Lower leg skin (tissue), 4 donors: ENCODE measurements around the gene PRAMEF8. TPM values are rescaled to one million over a fixed set of nuclear protein-coding genes. Genes with fewer than 3 reads are reported as not detected.
A peak's percentile ranks its signal among the peaks of the same experiment; 100 is the strongest.
"Not testable (repeated sequence)": the region's sequence is repeated elsewhere in the genome, so short reads cannot be mapped to it uniquely, and the experiment has no call there.

Source experiments
- DNase-seq, 2 donors: peaks; one replicate each; pipeline ENCODE4 v3.0.0-alpha.2; 2019; ENCODE audit warnings: low spot score in 2 of 2
- H3K4me3 ChIP-seq: fragments of 200-600 bp; sonication (generic); 2 replicates; pipeline ENCODE4 v1.5.1; 2017; ENCODE audit warnings: mild to moderate bottlenecking, low read depth; ENCODE audit not compliant: poor library complexity, severe bottlenecking
- WGBS, 2 donors: methylation state at CpG; one replicate each; pipeline ENCODE4 v1.1.5; 2018; 5-methylcytosine and 5-hydroxymethylcytosine counted together
- intact Hi-C: fragments of 100-400 bp; cut with DNase I; formaldehyde crosslinking; loops from one replicate; pipeline ENCODE4 v1.15.0; 2023; ENCODE audit warnings: low total_unique reads
- total RNA-seq, 4 donors: library from RNA; depleted of rRNA; stranded (reverse); fragments of >200 nt; gene quantifications; one replicate each; pipeline ENCODE4 v1.1.0, GENCODE V29; 2016

PRAMEF8 gene
- total RNA-seq, 4 donors from 2014 or later = not detected

GRCh38 chr1:13243536-13244263, 41.2 kb downstream of the PRAMEF8 start:
- WGBS, 2 donors = 82 to 88% methylated on average over 9 of the region's 9 CpGs
- H3K4me3 ChIP-seq, intact Hi-C loops: not testable (repeated sequence)
- DNase-seq = peak in 1 of 2 donors; percentile 72

DNA sequence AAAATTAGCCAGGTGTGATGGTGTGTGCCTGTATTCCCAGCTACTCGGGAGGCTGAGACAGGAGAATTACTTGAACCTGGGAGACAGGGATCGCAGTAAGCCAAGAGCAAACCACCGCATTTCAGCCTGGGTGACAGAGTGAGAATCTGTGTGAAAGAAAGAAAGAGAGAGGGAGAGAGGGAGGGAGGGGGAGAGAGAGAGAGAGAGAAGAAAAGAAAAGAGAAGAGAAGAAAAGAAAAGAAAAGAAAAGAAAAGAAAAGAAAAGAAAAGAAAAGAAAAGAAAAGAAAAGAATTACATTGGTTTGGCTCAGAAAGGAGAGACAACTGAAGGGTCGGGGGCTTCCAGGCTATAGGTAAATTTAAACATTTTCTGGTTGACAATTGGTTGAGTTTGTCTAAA, 45.3 kb downstream of the PRAMEF8 start:
- H3K4me3 ChIP-seq, intact Hi-C loops: not testable (repeated sequence)
- WGBS, 2 donors = 90 to 93% methylated on average over 4 of the region's 4 CpGs
- DNase-seq = peak in 1 of 2 donors; percentile 64

GRCh38 chr1:13237572-13237971, 47.4 kb downstream of the PRAMEF8 start:
- DNase-seq = peak in 1 of 2 donors; percentile 53
- intact Hi-C loops, H3K4me3 ChIP-seq: not testable (repeated sequence)
- WGBS, 2 donors = 62 to 75% methylated on average over 4 of the region's 4 CpGs

GRCh38 chr1:13234057-13234456, 50.9 kb downstream of the PRAMEF8 start:
- intact Hi-C loops, H3K4me3 ChIP-seq: not testable (repeated sequence)
- DNase-seq = peak in 1 of 2 donors; percentile 49
- WGBS, 2 donors = 65 to 74% methylated on average over 1 of the region's 1 CpG

DNA sequence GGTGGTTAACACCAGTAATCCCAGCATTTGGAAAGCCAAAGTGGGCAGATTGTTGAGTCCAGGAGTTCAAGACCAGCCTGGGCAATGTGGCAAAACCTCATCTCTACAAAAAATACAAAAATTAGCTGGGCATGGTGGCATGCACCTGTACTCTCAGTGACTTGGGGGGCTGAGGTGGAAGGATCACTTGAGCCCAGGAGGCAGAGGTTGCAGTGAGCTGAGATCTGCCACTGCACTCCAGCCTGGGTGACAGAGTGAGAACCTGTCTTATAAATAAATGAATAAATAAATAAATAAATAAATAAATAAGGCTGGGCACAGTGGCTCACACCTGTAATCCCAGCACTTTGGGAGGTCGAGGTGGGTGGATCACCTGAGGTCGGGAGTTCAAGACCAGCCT, 52.9 kb downstream of the PRAMEF8 start:
- H3K4me3 ChIP-seq, intact Hi-C loops: not testable (repeated sequence)
- WGBS, 2 donors = 68 to 70% methylated on average over 2 of the region's 2 CpGs
- peak in 1 of 2 donors; percentile 79 for DNase-seq

Other genes with a start within 250 kb of the PRAMEF8 start
- not detected for gene PRAMEF27, start 228.6 kb downstream of the PRAMEF8 start, total RNA-seq
- not detected for gene HNRNPCL3, start 224.4 kb downstream of the PRAMEF8 start, total RNA-seq
- gene PRAMEF25, start 214.4 kb downstream of the PRAMEF8 start, total RNA-seq = not detected
- gene HNRNPCL2, start 168.3 kb downstream of the PRAMEF8 start, total RNA-seq = not detected
- not detected for gene PRAMEF26, start 129.1 kb downstream of the PRAMEF8 start, total RNA-seq
- gene HNRNPCL4, start 119.5 kb downstream of the PRAMEF8 start, total RNA-seq = not detected
- not detected for gene PRAMEF9, start 113.3 kb downstream of the PRAMEF8 start, total RNA-seq
- gene PRAMEF13, start 83.7 kb downstream of the PRAMEF8 start, total RNA-seq = not detected
- not detected for gene PRAMEF18, start 59.0 kb downstream of the PRAMEF8 start, total RNA-seq
- not detected for gene PRAMEF5, start 30.9 kb downstream of the PRAMEF8 start, total RNA-seq
- not detected for gene PRAMEF33, start 18.4 kb upstream of the PRAMEF8 start, total RNA-seq
- not detected for gene PRAMEF15, start 30.4 kb upstream of the PRAMEF8 start, total RNA-seq
- gene PRAMEF14, start 62.0 kb upstream of the PRAMEF8 start, total RNA-seq = not detected
- not detected for gene PRAMEF19, start 86.8 kb upstream of the PRAMEF8 start, total RNA-seq
- not detected for gene PRAMEF17, start 104.5 kb upstream of the PRAMEF8 start, total RNA-seq
- gene PRAMEF20, start 125.3 kb upstream of the PRAMEF8 start, total RNA-seq = not detected
- 1 to 10 TPM; 1.2 to 3.0 (median 2.3) TPM for gene LRRC38, start 228.9 kb upstream of the PRAMEF8 start, total RNA-seq